HepG2 (cell line): ENCODE data around the gene TMEM98. TPM values are rescaled to one million over a fixed set of nuclear protein-coding genes. Genes with fewer than 3 reads are reported as not detected.

Source experiments
- ATAC-seq: fragments of 200-7000 bp; cut with Tn5 transposase; 3 replicates; pipeline ENCODE4 v1.9.1; 2020; ENCODE audit warnings: mild to moderate bottlenecking, moderate library complexity
- BruUV-seq: library from RNA; stranded (reverse); fragments of 400-500 nt; replicated peaks from 2 replicates; lab custom pipeline; 2021; lab: Mats Ljungman, UMichigan
- CTCF ChIA-PET: fragments of 300-600 bp; formaldehyde crosslinking; extraction: SDS; loops from one replicate; lab custom pipeline; 2021; ENCODE audit warnings: low total read pairs, inconsistent platforms, low intra/inter-chr PET ratio; lab: Yijun Ruan, JAX
- POLR2A ChIA-PET: fragments of 350-600 bp; sonication (Branson Sonifier 250); formaldehyde crosslinking; loops from one replicate; lab custom pipeline; 2020; ENCODE audit warnings: antibody characterized with exemption, inconsistent platforms; lab: Yijun Ruan, JAX
- DNase-seq: peaks from one replicate; pipeline ENCODE4 v3.0.0-alpha.2; 2015; ENCODE audit warnings: low spot score
- FAIRE-seq: peaks from 3 replicates; lab custom pipeline; 2011; peaks lifted over from hg19 to GRCh38; lab: Jason Lieb, UNC
- H2AFZ ChIP-seq: one replicate; pipeline ENCODE4 v1.6.1; 2011; ENCODE audit warnings: low read length, inconsistent platforms
- H3K27ac ChIP-seq: fragments of 300-600 bp; 3 replicates; pipeline ENCODE4 v1.8.0; 2011; ENCODE audit warnings: mixed run types, mild to moderate bottlenecking, mixed read lengths, low read length, inconsistent platforms; ENCODE audit not compliant: insufficient read depth; ENCODE audit errors: extremely low read length
- H3K27me3 ChIP-seq, 2 experiments: fragments of 200-600 bp in 1 of 2; 2 replicates in 1 of 2; 3 replicates in 1 of 2; pipeline versions ENCODE4 v1.6.0 to v1.8.0; 2011; ENCODE audit warnings: low read length in 2 of 2, mild to moderate bottlenecking in 2 of 2, moderate library complexity in 2 of 2, inconsistent platforms in 1 of 2; ENCODE audit not compliant: insufficient read depth in 2 of 2, control insufficient read depth in 1 of 2
- H3K36me3 ChIP-seq, 2 experiments: fragments of 200-600 bp in 1 of 2; replicated peaks in 1 of 2; 2 replicates in 1 of 2; 3 replicates in 1 of 2; pipeline versions ENCODE4 v1.5.1 to v1.8.0; 2011; ENCODE audit warnings: low read length in 2 of 2, inconsistent platforms in 1 of 2; ENCODE audit not compliant: insufficient read depth in 2 of 2, control insufficient read depth in 1 of 2
- H3K4me1 ChIP-seq: 2 replicates; pipeline ENCODE4 v1.5.1; 2012; ENCODE audit warnings: low read length, inconsistent platforms; ENCODE audit not compliant: insufficient read depth
- H3K4me2 ChIP-seq: 2 replicates; pipeline ENCODE4 v1.6.0; 2011; ENCODE audit warnings: low read depth, low read length, inconsistent platforms
- H3K4me3 ChIP-seq, 3 experiments: fragments of 200-600 bp in 1 of 3; sonication (generic), shearing (Covaris generic) in 1 of 3; replicated peaks in 1 of 3; 2 replicates each; pipeline ENCODE4 v1.5.1; 2011 to 2016; ENCODE audit warnings: low read length in 3 of 3, inconsistent platforms in 2 of 3, low read depth in 2 of 3, mild to moderate bottlenecking in 2 of 3, control low read depth in 1 of 3, mixed read lengths in 1 of 3; ENCODE audit not compliant: insufficient read depth in 1 of 3
- H3K79me2 ChIP-seq: one replicate; pipeline ENCODE4 v1.6.1; 2011; ENCODE audit warnings: low read length, inconsistent platforms; ENCODE audit not compliant: insufficient read depth
- H3K9ac ChIP-seq: 2 replicates; pipeline ENCODE4 v1.6.0; 2011; ENCODE audit warnings: mild to moderate bottlenecking, low read depth, low read length, inconsistent platforms; ENCODE audit not compliant: insufficient read depth
- H3K9me3 ChIP-seq: 2 replicates; pipeline ENCODE4 v1.5.1; 2012; ENCODE audit warnings: mild to moderate bottlenecking, low read length
- H4K20me1 ChIP-seq: 2 replicates; pipeline ENCODE4 v1.6.0; 2011; ENCODE audit warnings: inconsistent platforms, mild to moderate bottlenecking, low read length, moderate library complexity; ENCODE audit not compliant: insufficient read depth
- PAF1 ChIP-seq: IDR thresholded peaks from 2 replicates; pipeline ENCODE4 v1.6.1; 2016; ENCODE audit warnings: missing genetic modification reagents, missing compliant biosample characterization
- PATZ1 ChIP-seq: sonication (generic); formaldehyde crosslinking; IDR thresholded peaks from 2 replicates; pipeline ENCODE4 v1.4.0; 2020; ENCODE audit warnings: missing genetic modification reagents
- ZBTB49 ChIP-seq: sonication (generic); formaldehyde crosslinking; IDR thresholded peaks from 2 replicates; pipeline ENCODE4 v1.4.0; 2020; ENCODE audit warnings: missing genetic modification reagents, borderline replicate concordance
- ZMYM4 ChIP-seq: sonication (generic); formaldehyde crosslinking; IDR thresholded peaks from 2 replicates; pipeline ENCODE4 v1.8.1; 2023; ENCODE audit warnings: mild to moderate bottlenecking, missing genetic modification reagents
- ZNF138 ChIP-seq: sonication (generic); formaldehyde crosslinking; IDR thresholded peaks from 2 replicates; pipeline ENCODE4 v1.5.0; 2020; ENCODE audit warnings: mild to moderate bottlenecking, low read depth, missing genetic modification reagents
- ZNF350 ChIP-seq: sonication (generic); formaldehyde crosslinking; IDR thresholded peaks from 2 replicates; pipeline ENCODE4 v1.4.0; 2020; ENCODE audit warnings: mild to moderate bottlenecking, low read depth, missing genetic modification reagents, borderline replicate concordance
- ZNF510 ChIP-seq: sonication (generic); formaldehyde crosslinking; IDR thresholded peaks from 2 replicates; pipeline ENCODE4 v1.4.0; 2020; ENCODE audit warnings: low read depth, mild to moderate bottlenecking, missing genetic modification reagents
- ZNF746 ChIP-seq: sonication (generic); formaldehyde crosslinking; IDR thresholded peaks from 2 replicates; pipeline ENCODE4 v1.8.0; 2022; ENCODE audit warnings: mild to moderate bottlenecking, missing genetic modification reagents
- ZNF768 ChIP-seq: sonication (generic); formaldehyde crosslinking; IDR thresholded peaks from 2 replicates; pipeline ENCODE4 v1.4.0; 2020; ENCODE audit warnings: missing genetic modification reagents
- ZNF780A ChIP-seq: sonication (generic); formaldehyde crosslinking; IDR thresholded peaks from 2 replicates; pipeline ENCODE4 v1.8.0; 2022; ENCODE audit warnings: mild to moderate bottlenecking, missing genetic modification reagents, moderate library complexity
- ZNF784 ChIP-seq: sonication (generic); formaldehyde crosslinking; IDR thresholded peaks from 2 replicates; pipeline ENCODE4 v1.5.1; 2020; ENCODE audit warnings: missing genetic modification reagents, mild to moderate bottlenecking, borderline replicate concordance
- WGBS: methylation state at CpG from one replicate; pipeline ENCODE4 v1.1.6; 2017; ENCODE audit warnings: low lambda C conversion rate; 5-methylcytosine and 5-hydroxymethylcytosine counted together
- in situ Hi-C: cut with HindIII; loops from 2 replicates; pipeline ENCODE4 v1.10.0; 2017; ENCODE audit warnings: low pct_unique_long_range_greater_than_20kb; ENCODE audit not compliant: extremely low pct_ligation_motif_present
- intact Hi-C: fragments of 100-400 bp; cut with micrococcal nuclease; formaldehyde crosslinking; loops from one replicate; pipeline ENCODE4 v1.10.0; 2022; ENCODE audit not compliant: unreplicated experiment
- polyA plus RNA-seq, 8 experiments: library from polyadenylated mRNA; depleted of rRNA in 3 of 8; stranded (reverse) in 7 of 8; unstranded in 1 of 8; fragments of >200 nt; fragmentation: Illumina TruSeq in 4 of 8; extraction: Trizol in 4 of 8; gene quantifications; 2 replicates each; pipeline versions ENCODE4 v1.2.1 to v1.2.3, GENCODE V29; 2011 to 2016; ENCODE audit warnings: low read depth in 4 of 8, missing spikeins in 1 of 8, mixed read lengths in 1 of 8; ENCODE audit not compliant: insufficient read depth in 1 of 8
- total RNA-seq, 5 experiments: library from RNA; depleted of rRNA; stranded (reverse); fragments of >200 nt; fragmentation: Illumina TruSeq; extraction: Trizol; gene quantifications; 2 replicates each; pipeline ENCODE4 v1.2.3, GENCODE V29; 2016; ENCODE audit warnings: low read depth in 1 of 5

TMEM98 gene
- total and polyA plus RNA-seq, 2 of the 13 experiments (the other 11 are each of a cell fraction or from before 2014, with no cell fraction given), result 103 to 175 TPM

- H3K79me2 ChIP-seq, result no peaks in the 10 kb centered on the region
Observed at GRCh38 chr17:32976605-32977004, 48.7 kb downstream of the TMEM98 start.

More at GRCh38 chr17:32976605-32977004, 48.7 kb downstream of the TMEM98 start:
- Histone ChIP-seq H3K27ac (no peak overlapping the region), H3K27me3 (0 out of 5 replicates have a peak, but pooled peaks cover 0 to 3% of the 10 kb centered on the region in 2 experiments), H3K9me3 (peaks cover 8% of the 10 kb centered on the region), H3K4me2 (no peak overlapping the region), H3K4me3 (no peak overlapping the region), H2AFZ (no peak overlapping the region), H3K36me3 (no peaks in the 10 kb centered on the region), H3K9ac (no peak overlapping the region), H3K4me1 (no peaks in the 10 kb centered on the region), H4K20me1 (no peaks in the 10 kb centered on the region)
- DNase-seq (no peak), FAIRE-seq (no peak), ATAC-seq (peak; percentile 42; the same call in 2 of the 3 replicates)
- intact Hi-C loops (no loop called here), in situ Hi-C loops (no loop called here)
- ChIA-PET POLR2A (no interaction called here), CTCF (no interaction called here)
- TF ChIP-seq ZNF510 (CRISPR knock-in tag), result no peak
- TF ChIP-seq PAF1 (CRISPR knock-in tag), result no peak
- no peak for TF ChIP-seq ZNF784 (CRISPR knock-in tag)
- no peak for TF ChIP-seq ZNF350 (CRISPR knock-in tag)
- no peak for TF ChIP-seq ZNF138 (CRISPR knock-in tag)
- TF ChIP-seq ZNF780A (CRISPR knock-in tag), result no peak
- no peak for TF ChIP-seq ZBTB49 (CRISPR knock-in tag)
- TF ChIP-seq ZNF768 (CRISPR knock-in tag), result no peak
- TF ChIP-seq ZMYM4 (CRISPR knock-in tag), result no peak
- TF ChIP-seq PATZ1 (CRISPR knock-in tag), result no peak
- no peak for TF ChIP-seq ZNF746
- no TSS peak for BruUV-seq
- WGBS, result 0% methylated on average over 1 of the region's 1 CpG
